GM18858 (cell line): Measurements from ENCODE around the gene CPZ.
"Not testable (repeated sequence)": the region's sequence is repeated elsewhere in the genome, so short reads cannot be mapped to it uniquely, and the experiment has no call there.

Experiments used
- ATAC-seq: cut with Tn5 transposase; IDR thresholded peaks from one replicate; pipeline ENCODE4 v1.9.1; 2021; ENCODE audit not compliant: unreplicated experiment

Gene CPZ

DNA sequence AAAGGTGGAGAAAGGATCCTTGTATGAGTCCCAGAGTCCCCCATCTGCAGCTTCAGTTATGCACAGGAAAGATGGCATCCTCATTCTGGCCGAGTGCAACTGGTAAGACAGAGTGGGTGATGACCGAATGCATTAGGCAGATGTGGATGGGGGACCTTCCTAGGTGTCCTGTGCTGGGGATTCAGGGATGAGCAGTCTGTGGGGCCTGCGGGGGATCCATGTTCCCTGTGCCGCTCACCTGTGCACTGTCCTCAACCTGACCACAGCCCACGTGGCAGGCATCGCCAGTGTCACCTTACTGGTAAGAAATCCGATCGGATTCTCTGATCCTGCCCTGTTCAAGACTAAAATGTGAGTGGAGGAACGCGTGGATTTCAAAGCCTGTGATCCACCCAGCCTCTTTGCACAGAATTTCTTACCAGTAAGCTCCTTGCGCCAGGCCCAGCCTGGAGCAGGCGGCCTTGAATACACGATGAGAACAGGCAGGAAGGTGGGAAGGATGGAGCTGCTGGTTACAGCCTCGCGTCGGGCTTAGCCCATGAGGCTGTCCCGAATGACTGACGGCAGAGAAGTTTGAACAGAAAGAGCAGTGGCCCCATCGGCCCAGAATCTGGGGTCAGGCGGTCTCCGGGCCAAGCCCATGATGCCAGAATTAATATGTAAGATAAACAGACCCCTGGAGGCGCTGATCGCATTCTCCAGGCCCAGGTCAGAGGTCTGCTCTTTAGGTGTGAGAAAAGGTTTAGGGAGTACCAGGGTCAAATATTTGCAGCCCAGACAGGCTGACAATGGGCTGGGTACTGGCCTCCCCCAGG lies 56.5 kb downstream of the CPZ start:
- no peak for ATAC-seq

DNA sequence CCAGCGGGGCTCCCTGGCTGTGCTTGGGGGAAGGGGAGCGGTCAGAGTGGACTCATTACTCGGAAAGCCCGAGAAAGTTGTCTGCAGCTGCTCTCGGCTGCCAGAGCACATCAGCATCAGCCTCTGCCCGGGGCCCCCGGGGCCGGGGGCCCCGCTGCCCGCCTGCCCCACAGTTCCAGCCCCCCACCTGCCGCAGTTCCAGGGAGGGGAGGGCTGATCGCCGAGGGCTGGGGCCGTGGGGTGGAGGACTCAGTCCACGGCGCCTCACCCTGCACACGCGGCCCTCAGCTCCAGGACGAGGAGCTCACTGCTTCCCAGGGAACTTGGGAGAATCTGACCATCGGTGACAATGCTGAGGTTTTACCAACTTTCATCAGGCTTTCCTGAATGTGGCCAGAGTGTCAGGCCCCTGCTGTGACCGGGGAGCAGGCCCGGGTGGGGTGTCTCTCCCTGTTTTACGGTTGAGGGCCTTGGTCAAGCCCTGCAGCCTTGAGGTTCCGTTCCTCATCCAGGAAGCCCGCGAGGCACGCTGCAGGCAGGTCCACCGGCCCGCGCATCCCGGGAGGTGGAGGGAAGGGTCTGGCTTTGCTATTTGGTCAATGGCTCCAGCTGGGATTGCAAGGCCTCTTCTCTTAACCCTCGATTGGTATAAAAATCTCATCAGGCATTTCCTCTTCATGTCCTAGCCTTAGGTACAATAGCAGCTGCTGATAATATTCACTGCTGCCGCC lies 57.2 kb downstream of the CPZ start:
- ATAC-seq, result no peak

DNA sequence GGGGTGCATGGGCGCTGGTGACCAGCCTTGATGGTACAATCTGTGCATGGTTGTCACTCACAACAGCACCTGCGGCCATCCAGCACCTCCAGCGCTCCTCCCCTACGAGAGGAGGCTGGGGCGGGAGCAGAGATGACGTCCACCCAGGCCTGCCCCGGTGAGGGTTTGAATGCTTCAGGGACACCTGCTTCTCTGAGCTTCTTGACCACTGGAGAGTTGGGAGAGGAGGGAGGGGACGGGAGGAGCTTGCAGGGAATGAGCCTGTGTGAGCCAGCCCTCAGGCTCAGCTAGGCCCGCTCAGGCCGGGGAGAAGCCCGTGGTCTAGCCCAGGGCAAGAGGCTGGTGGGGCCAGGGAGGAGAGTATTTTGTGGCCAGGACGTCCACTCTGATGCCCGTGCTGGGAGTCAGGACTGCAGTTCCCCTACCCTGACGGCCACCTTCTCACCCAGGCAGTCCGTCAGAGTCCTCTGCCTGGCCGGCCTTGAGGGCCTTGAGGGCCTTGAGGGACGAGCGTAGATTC lies 59.2 kb downstream of the CPZ start:
- ATAC-seq, result no peak

DNA sequence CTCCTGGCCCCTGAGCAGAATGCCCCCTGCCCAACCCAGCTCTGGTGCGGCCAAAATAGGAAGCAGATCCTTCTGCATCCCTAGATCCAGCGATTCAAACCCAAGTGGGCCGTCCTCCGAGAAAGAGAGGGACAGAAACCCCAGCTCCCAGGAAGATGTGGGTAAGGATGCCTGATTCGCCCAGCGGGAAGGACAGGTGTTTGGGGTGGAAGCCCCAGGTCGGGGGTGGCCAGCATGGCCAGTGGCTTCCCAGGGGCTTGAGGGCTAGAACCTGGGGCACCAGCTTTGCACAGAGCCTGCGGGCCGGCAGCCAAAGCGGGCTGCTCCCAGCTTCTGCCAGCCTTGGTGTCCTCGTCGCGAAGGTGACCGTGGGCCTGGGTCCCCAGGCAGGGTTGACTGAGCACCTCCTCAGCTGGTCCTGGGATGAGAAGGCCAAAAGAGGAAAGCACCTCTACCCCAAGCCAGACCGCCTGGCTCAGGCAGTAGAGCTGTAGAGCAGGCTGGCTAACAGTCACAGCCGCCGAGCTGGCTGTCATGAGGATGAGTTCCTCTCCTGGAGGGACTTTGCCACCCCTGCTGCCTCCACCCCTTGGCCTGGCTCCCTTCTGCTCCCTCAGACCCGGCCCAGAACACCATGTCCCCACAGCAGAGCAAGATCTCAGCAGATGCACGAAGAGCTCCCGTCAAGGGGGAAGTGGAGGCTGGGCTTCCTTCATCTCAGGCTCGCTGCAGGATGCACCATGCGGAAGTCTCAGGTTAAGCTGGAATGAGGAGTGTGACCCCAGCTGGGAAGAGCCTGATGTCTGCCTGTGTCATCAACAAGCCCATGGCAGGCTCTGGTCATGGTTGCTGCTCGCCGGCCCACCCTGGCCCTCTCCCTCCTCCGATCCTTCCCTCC lies 59.9 kb downstream of the CPZ start:
- no peak for ATAC-seq

DNA sequence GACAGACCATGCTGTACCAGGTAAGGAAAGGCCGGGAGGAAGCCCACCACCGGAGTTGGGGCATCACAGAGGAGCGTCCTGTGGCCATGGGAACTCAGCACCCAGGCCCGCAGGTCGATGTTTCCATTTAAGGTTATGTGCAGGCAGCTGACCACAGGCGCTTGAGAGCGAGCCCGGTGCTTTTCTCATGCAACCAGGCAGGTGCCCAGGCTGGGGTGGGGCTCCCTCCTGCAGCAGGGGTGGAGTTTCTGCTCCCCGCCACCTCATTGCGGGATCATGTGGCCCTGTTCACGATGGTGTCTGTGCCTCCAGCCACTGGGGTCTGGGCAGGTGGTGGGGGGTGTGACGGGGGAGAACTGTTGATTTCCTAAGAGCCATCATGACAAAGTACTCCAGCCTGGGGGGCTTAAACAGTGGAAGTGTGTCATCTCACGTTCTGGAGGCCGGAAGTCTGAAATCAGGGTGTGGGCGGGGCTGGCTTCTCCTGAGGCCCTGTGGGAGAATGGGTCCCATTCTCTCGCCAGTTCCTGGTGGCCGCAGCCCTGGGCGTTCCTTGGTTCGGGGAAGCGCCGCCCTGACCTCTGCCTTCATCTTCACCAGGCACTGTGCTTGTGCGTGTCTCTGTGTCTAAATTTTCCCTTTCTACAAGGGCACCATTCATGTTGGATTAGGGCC lies 60.9 kb downstream of the CPZ start:
- ATAC-seq, result no peak

DNA sequence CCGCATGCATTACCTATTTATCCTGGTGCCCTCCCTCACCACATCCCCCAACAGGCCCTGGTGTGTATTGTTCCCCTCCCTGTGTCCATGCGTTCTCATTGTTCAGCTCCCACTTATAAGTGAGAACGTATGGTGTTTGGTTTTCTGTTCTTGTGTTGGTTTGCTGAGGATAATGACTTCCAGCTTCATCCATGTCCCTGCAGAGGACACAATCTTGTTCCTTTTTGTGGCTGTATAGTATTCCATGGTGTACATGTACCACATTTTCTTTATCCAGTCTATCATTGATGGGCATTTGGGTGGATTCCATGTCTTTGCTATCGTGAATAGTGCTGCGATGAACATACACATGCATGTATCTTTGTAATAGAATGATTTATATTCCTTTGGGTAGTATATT lies 61.6 kb downstream of the CPZ start:
- ATAC-seq, result not testable (repeated sequence)

DNA sequence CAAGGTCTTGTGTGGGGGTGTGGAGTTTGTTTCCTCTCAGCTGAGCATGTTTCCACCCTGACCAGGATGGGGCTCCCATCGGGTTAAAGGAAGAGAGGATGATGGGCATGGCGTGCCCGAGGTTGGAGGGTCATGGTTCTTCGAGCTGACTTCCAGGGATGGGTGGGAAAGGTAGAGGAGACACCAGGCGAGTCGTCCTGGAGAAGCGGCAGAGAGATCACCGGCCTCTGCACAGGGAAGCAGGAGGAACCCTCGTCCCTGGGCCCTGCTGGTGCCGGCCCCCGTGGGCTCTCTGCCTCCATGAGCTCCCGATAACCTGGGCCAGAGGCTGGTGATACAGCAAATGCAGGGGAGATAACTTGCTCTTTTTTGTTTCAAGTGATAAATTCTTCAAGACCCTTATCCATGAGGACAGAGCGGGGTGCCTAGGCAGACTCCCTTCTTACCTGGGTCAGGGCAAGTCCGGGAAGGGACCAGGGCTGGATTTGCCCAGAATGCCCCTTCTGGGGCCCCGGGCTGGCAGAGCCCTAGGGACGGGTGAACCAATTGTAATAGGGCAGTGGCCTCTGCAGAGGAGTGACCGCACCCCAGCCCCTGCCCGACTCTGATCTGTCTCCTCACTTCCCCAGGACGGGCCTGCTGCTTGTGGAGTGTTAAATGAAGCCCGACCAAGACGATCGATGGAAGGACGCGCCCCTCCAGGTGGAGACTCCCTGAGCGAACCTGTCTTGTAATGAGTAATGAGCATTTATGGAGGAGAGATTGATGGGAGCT lies 63.0 kb downstream of the CPZ start:
- no peak for ATAC-seq

DNA sequence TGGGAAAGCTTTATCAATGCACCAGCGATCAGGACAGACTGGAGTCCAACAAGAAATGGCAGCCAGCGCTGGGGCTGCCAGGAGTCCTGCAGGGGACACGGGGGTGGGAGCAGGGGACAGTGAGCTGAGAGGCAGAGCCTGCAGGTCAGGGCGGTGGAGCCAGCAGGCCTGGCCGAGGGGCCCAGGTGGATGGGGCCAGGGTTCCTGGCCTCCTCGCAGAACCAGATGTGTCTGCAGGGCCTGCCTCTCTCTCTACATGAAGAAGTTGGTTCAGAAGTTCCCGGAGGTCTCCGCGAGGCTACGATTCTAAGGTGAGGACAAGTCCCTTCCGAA lies 63.6 kb downstream of the CPZ start:
- no peak for ATAC-seq

DNA sequence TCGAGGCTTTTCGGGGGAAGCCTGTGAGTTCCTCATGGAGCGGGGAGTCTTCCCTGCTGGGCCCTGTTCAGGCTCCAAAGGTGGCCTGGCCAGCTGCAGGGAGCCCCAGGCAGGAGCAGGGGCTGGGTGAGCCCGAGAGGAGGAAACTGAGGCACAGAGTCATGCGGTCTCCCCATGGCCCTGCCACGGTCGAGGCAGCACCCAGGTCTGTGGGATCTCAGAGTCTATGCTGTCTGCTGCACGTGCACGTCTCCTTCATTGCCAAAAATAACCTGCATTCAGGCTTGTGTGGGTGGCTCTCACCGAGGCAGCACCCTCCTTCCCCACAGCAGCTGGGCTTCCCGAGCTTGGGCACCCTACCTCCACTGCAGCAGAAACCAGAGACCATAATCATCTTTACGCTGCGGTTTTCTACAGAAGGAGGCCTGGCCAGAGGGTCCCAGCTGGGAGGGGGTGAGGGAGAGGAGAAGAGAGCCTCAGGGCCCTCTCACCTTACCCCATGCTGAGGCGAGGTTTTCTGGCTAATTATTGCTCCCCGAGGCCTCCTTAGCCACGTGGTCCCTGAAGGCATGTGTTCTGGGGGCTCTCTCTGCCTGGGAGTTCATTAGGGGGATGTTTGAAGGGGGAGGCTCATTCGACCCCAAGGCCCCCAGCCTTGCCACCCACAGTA lies 64.3 kb downstream of the CPZ start:
- no peak for ATAC-seq

DNA sequence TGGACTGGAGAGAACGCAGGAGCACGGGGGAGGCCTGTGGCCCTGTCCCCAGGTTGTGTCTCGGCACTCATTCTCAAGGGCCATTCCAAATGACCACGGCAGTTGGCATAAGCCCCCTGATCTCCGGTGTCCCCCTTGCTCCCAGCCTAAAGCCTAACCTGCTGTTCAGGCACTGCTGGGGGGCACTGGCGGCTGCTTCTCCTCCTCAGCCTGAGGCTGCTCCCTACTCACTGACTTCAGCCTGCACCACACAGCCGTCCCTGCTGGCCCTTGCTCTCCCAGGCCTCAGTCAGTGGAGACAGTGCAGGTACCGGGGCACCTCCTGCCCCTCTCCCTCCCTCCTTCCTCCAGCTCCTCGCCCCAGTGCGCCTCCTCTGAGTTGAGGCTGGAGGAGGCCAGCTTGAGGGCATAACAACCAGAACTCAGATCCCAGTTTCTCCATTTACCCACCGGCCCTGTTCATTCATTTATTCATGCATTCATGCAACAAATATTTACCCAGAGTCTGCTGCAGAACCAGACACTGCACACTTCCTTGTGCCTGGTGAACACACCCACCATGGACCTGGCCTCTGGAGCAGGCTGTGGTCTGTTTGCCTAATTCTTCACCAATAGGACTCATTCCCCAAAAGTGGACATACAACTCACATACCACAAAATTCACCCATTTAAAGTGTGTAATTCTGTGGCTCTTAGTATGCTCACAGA lies 65.0 kb downstream of the CPZ start:
- no peak for ATAC-seq

DNA sequence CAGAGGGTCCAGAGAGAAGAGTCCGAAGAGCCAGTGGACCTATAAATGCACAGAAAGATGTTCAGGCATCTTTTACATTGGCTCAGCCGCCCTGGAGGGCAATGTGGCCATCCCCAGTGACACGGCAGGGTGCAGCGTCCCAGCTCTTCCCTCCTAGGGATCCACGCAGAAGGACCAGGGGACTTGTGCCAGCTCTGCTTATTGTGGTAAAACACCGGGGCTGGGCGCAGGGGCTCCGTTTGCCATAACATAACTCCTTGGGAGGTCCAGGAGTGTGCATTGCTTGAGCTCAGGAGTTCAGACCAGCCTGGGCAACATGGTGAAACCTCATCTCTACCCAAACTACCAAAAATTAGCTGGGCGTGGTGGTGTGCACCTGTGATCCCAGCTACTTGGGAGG lies 70.2 kb downstream of the CPZ start:
- no peak for ATAC-seq

DNA sequence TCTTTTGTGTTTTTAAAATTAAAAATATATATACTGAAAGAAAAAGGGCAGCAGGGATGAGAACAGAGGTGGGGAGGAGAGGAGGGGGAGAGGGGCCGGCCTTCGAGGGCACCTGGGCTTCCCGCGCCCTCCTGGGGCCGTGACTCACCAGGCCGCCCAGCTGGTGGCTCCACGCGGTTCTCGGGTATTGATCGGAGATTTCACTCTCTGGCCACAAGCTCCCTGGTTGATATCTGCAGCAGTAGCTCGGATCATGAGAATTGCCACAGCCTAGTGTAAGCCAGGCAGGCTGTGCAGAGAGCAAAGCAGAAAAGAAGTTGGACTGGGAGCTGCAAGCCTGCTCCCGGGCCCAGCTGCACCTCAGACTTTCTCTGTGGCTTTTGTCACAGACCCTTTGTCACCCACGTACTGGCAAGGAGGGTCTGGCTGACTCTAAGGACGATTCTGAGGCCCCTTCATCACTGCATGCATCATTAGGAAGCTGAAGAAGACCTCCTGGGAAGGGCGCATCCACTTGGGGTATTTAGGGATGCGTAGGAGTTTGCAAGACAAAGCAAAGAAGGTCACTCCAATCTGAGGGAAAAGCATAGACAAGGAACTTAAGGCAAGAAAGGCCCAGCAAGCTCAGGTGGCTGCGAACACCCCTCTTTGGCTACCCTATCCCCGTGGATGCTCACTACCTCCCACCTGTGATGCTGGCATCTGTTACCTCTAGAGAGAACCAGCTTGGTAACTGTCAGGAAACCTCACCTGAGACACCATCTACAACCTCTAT lies 71.7 kb downstream of the CPZ start:
- no peak for ATAC-seq

DNA sequence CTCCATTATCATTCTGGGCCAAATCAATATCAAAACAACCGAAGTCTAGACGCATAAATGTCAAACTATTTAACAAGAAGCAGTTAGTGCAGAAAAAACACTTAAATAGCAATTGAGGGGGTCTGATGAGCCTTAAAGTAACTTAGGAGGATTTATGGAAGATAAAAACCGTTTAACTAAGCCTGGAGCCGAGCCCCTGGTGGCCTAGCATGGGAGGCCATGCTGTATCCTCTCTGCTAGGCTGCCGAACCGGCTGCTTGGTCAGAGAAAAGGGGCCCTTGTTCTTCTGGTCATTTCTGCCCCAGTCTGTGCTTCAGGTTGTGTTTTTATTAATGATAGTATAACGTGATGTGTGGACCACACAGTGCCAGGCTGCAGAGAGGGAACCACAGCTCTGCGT lies 72.4 kb downstream of the CPZ start:
- no peak for ATAC-seq

DNA sequence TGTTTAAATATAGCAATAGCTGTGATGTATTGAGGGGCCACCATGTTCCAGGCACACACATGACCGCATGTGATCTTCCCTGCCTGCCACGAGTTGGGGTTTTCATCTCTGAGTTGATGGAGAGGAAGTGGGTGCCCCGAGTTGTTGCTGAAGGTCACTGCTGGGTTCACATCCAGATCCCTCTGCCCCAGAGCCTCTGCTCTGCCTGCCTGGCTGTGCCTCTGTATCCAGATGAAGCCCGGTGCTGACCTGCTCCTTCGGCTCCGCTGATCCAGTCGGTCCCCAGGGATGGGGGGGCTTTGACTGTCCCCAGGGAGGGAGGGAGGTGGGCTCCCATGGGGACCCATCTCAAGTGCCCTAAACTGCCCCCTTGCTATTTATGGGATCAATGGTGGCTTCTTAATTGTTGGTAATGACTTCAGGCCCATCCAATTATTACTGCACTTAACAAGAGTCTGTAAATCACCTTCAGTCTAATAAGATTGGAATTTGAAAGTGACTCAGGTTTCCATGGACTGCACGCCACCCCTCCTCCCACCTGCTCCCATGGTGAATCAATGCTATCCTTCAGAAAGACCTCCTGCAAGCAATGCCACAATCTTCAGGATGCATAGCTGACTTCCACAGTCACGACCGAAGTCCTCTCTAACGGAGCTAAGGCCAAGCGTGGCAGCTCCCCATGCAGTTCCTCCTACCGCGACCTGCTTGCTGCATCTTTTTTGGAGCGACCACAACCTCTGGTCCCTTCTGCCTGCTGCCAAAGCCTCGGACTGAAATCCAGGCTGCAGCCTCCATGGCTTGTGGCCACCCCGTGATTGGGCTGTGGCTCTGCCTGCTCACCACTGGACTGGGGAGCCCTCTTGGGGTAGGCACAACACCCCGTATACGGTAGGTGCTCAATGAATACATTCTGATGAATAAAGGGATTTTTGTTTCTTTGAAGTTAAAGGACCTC lies 73.1 kb downstream of the CPZ start:
- no peak for ATAC-seq

DNA sequence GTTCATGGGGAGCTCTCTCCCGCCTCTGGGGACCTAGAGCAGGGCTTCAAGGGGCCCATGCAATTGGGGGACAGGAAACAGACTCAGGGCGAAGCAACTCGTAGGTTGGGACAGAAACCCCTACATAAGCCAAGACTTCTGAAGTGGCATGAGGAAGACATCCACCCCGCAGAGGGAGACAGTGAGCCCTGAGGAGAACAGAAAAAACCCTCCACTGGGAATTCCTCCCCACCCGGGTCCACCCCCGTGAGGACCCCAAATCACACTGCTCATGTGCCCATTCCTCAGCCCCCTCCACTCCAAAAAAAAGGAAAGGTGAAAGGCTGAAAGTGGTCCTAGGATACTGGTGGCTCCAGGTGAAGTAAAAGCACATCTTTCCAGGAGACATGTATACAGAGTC lies 74.0 kb downstream of the CPZ start:
- ATAC-seq, result no peak
